Measurements from ENCODE around the gene NPLOC4. TPM values are rescaled to one million over a fixed set of nuclear protein-coding genes. Genes with fewer than 3 reads are reported as not detected.

NPLOC4 gene
- total and polyA plus RNA-seq, 2 donors from 2014 or later, result 41.5 to 86.4 TPM

DNA sequence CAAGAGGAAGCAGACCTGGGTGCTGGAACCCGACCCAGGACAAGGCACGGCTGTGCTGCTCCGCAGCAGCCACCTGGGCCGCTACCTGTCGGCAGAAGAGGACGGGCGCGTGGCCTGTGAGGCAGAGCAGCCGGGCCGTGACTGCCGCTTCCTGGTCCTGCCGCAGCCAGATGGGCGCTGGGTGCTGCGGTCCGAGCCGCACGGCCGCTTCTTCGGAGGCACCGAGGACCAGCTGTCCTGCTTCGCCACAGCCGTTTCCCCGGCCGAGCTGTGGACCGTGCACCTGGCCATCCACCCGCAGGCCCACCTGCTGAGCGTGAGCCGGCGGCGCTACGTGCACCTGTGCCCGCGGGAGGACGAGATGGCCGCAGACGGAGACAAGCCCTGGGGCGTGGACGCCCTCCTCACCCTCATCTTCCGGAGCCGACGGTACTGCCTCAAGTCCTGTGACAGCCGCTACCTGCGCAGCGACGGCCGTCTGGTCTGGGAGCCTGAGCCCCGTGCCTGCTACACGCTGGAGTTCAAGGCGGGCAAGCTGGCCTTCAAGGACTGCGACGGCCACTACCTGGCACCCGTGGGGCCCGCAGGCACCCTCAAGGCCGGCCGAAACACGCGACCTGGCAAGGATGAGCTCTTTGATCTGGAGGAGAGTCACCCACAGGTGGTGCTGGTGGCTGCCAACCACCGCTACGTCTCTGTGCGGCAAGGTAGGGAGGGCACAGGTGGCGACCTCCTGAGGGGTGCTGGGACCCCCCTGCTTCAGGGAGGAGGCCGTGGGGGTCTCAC, 108.1 kb downstream of the NPLOC4 start:
- Histone ChIP-seq H3K4me1 (ENCODE audit: control insufficient read depth in 2 of 3, insufficient read depth in 2 of 3, low read depth in 1 of 3, low read length in 3 of 3) (peaks cover 0 to 13% (median 0%) of the 10 kb centered on the region in 3 donors), H3K27ac (ENCODE audit: low read depth in 2 of 2, low read length in 2 of 2) (no peak overlapping the region), H3K36me3 (ENCODE audit: control insufficient read depth in 2 of 3, insufficient read depth in 3 of 3, low read length in 3 of 3) (no peaks in the 10 kb centered on the region), H3K27me3 (ENCODE audit: control insufficient read depth, insufficient read depth, low read length) (no peaks in the 10 kb centered on the region), H3K9me3 (ENCODE audit: control insufficient read depth in 2 of 3, insufficient read depth in 1 of 3, low read length in 3 of 3) (no peaks in the 10 kb centered on the region), H3K9ac (ENCODE audit: low read length in 3 of 3) (no peak overlapping the region), H3K4me3 (ENCODE audit: low read length in 3 of 3) (no peak overlapping the region)
- DNase-seq, result peak in 3 of 5 donors; percentile 36 to 75 (median 69)
- TF ChIP-seq, protein P1, sequence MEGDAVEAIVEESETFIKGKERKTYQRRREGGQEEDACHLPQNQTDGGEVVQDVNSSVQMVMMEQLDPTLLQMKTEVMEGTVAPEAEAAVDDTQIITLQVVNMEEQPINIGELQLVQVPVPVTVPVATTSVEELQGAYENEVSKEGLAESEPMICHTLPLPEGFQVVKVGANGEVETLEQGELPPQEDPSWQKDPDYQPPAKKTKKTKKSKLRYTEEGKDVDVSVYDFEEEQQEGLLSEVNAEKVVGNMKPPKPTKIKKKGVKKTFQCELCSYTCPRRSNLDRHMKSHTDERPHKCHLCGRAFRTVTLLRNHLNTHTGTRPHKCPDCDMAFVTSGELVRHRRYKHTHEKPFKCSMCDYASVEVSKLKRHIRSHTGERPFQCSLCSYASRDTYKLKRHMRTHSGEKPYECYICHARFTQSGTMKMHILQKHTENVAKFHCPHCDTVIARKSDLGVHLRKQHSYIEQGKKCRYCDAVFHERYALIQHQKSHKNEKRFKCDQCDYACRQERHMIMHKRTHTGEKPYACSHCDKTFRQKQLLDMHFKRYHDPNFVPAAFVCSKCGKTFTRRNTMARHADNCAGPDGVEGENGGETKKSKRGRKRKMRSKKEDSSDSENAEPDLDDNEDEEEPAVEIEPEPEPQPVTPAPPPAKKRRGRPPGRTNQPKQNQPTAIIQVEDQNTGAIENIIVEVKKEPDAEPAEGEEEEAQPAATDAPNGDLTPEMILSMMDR (IDR thresholded peaks at IDR 0.05; ENCODE audit: borderline replicate concordance, extremely low read depth, insufficient read depth), result no peak
- no peak for FAIRE-seq
- intact Hi-C loops (cut with DNase I), result no loop called here

DNA sequence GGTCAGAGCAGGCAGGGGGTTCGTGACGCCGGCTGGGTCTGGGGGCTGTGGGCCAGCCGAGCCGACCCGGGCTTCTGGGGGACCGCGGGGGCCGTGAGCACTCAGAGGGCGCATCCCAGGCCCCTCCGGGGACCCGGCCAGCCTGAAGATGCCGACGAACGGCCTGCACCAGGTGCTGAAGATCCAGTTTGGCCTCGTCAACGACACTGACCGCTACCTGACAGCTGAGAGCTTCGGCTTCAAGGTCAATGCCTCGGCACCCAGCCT, 108.6 kb downstream of the NPLOC4 start:
- H3K36me3 ChIP-seq (ENCODE audit: control insufficient read depth in 2 of 3, insufficient read depth in 3 of 3, low read length in 3 of 3), result no peaks in the 10 kb centered on the region
- TF ChIP-seq, protein P1 (IDR thresholded peaks at IDR 0.05; ENCODE audit: borderline replicate concordance, extremely low read depth, insufficient read depth), result no peak
- H3K4me1 ChIP-seq (ENCODE audit: control insufficient read depth in 2 of 3, insufficient read depth in 2 of 3, low read depth in 1 of 3, low read length in 3 of 3), result peaks cover 0 to 15% (median 0%) of the 10 kb centered on the region in 3 donors
- H3K9ac ChIP-seq (ENCODE audit: low read length in 3 of 3), result no peak overlapping the region
- intact Hi-C loops (cut with DNase I), result no loop called here
- FAIRE-seq (no peak), DNase-seq (peak in 1 of 5 donors; percentile 76)
- H3K27me3 ChIP-seq (ENCODE audit: control insufficient read depth, insufficient read depth, low read length), result no peaks in the 10 kb centered on the region
- H3K4me3 ChIP-seq (ENCODE audit: low read length in 3 of 3), result no peak overlapping the region
- H3K27ac ChIP-seq (ENCODE audit: low read depth in 2 of 2, low read length in 2 of 2), result no peak overlapping the region
- no peaks in the 10 kb centered on the region for H3K9me3 ChIP-seq (ENCODE audit: control insufficient read depth in 2 of 3, insufficient read depth in 1 of 3, low read length in 3 of 3)

DNA sequence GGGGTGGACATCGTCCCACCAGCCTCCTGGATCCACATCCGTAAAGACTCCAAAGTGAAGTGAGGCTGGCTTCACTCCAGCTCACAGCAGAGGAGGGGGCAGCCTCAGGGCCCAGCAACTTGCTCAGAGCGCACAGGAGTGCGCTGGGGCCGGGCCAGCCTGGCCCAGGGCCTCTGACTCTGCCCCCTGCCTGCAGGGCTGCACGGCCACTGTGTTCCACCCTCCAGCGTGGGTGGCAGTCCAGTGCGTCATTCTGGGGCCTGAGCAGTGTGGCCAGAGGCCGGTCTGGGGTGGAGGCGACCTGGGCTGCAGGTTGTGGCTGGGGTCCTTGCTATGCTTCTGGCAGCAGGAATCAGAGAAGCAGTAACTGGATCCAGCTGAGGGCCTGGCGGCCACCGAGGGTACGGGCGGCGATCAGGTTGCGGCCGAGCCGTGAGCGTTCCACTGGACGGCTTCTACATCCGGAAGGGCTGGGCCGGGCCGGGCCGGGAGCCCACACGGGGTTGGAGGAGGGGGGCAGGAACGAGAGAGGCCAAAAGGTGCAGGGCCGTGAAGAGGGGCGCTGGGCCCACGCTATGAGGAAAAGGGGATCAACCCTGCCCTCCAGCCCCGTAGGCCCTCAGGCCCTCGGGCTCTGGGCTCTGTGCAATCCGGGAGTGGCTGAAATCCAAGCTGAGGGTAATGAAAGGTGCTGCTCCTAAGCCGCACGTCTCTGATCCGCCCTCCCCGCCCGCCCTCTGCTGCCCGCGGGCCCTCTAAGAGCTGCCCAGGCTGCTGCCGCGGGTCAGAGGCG, 109.1 kb downstream of the NPLOC4 start, which contains the start of gene FSCN2:
Gene FSCN2 (plus strand): TSS at position 787 of the 793 bp plus-strand sequence. CDS start 155 bp downstream, outside the sequence.
- Histone ChIP-seq H3K36me3 (ENCODE audit: control insufficient read depth in 2 of 3, insufficient read depth in 3 of 3, low read length in 3 of 3) (no peaks in the 10 kb centered on the region), H3K27me3 (ENCODE audit: control insufficient read depth, insufficient read depth, low read length) (no peaks in the 10 kb centered on the region), H3K9ac (ENCODE audit: low read length in 3 of 3) (no peak within 1 kb of the TSS), H3K9me3 (ENCODE audit: control insufficient read depth in 2 of 3, insufficient read depth in 1 of 3, low read length in 3 of 3) (no peaks in the 10 kb centered on the region), H3K4me3 (ENCODE audit: low read length in 3 of 3) (no peak within 1 kb of the TSS), H3K4me1 (ENCODE audit: control insufficient read depth in 2 of 3, insufficient read depth in 2 of 3, low read depth in 1 of 3, low read length in 3 of 3) (peaks cover 0 to 15% (median 0%) of the 10 kb centered on the region in 3 donors), H3K27ac (ENCODE audit: low read depth in 2 of 2, low read length in 2 of 2) (no peak within 1 kb of the TSS)
- TF ChIP-seq, protein P1 (IDR thresholded peaks at IDR 0.05; ENCODE audit: borderline replicate concordance, extremely low read depth, insufficient read depth), result peak; percentile 7
- DNase-seq, result peak; percentile 76 to 84 (median 79)
- intact Hi-C loops (cut with DNase I), result no loop called here
- no peak for FAIRE-seq
